NCI-H187 treated with DMSO at 0.1 percent for 48 hours (cell line): ENCODE results near the gene NAT10.

Source experiments
- DNase-seq: peaks from one replicate; lab custom pipeline; 2025; lab: John Stamatoyannopoulos, UW

The NAT10 gene

GRCh38 chr11:34149786-34150185, 44.4 kb downstream of the NAT10 start:
- DNase-seq, result no peak

- DNase-seq, result no peak
Measured at GRCh38 chr11:34150494-34151151, 45.2 kb downstream of the NAT10 start.

GRCh38 chr11:34151166-34151565, 45.7 kb downstream of the NAT10 start:
- DNase-seq, result no peak

- DNase-seq, result no peak
Measured at GRCh38 chr11:34151916-34152845, 46.8 kb downstream of the NAT10 start.

GRCh38 chr11:34154059-34154875, 48.8 kb downstream of the NAT10 start:
- no peak for DNase-seq

- DNase-seq, result no peak
Measured at GRCh38 chr11:34155057-34155756, 49.8 kb downstream of the NAT10 start.

GRCh38 chr11:34155757-34156062, 50.3 kb downstream of the NAT10 start:
- no peak for DNase-seq

GRCh38 chr11:34157163-34157562, 51.7 kb downstream of the NAT10 start:
- no peak for DNase-seq

- DNase-seq, result no peak
Measured at GRCh38 chr11:34158661-34159060, 53.2 kb downstream of the NAT10 start.

- no peak for DNase-seq
Measured at GRCh38 chr11:34160049-34160721, 54.8 kb downstream of the NAT10 start.

- no peak for DNase-seq
Measured at GRCh38 chr11:34160791-34161190, 55.4 kb downstream of the NAT10 start.

- no peak for DNase-seq
Measured at GRCh38 chr11:34161361-34161760, 55.9 kb downstream of the NAT10 start.

GRCh38 chr11:34161812-34162492, 56.5 kb downstream of the NAT10 start:
- no peak for DNase-seq

GRCh38 chr11:34162493-34162820, 57.0 kb downstream of the NAT10 start:
- DNase-seq, result no peak

- no peak for DNase-seq
Measured at GRCh38 chr11:34162856-34163255, 57.4 kb downstream of the NAT10 start.

GRCh38 chr11:34165121-34165520, 59.7 kb downstream of the NAT10 start:
- DNase-seq, result no peak

GRCh38 chr11:34165786-34166555, 60.5 kb downstream of the NAT10 start:
- DNase-seq, result no peak

- no peak for DNase-seq
Measured at GRCh38 chr11:34166806-34167740, 61.6 kb downstream of the NAT10 start.

- no peak for DNase-seq
Measured at GRCh38 chr11:34167961-34168360, 62.5 kb downstream of the NAT10 start.
